Calu3 (cell line): ENCODE results near the gene ORM1. TPM values are rescaled to one million over a fixed set of nuclear protein-coding genes. Genes with fewer than 3 reads are reported as not detected.

Source experiments
- BruUV-seq: library from RNA; stranded (reverse); fragments of 400-500 nt; replicated peaks from 2 replicates; lab custom pipeline; 2021; lab: Mats Ljungman, UMichigan
- CTCF ChIA-PET: fragments of 300-600 bp; sonication (Branson Sonifier 250); formaldehyde crosslinking; loops from one replicate; lab custom pipeline; 2022; ENCODE audit warnings: antibody characterized with exemption; lab: Charles Lee
- DNase-seq: peaks from one replicate; pipeline ENCODE4 v3.0.0; 2022
- H3K27ac Mint-ChIP-seq: one replicate; pipeline ENCODE4 v1.8.0; 2022; ENCODE audit warnings: mixed read lengths; ENCODE audit not compliant: unreplicated experiment
- H3K27me3 Mint-ChIP-seq: one replicate; pipeline ENCODE4 v1.8.0; 2022; ENCODE audit warnings: mixed read lengths; ENCODE audit not compliant: unreplicated experiment
- H3K36me3 Mint-ChIP-seq: one replicate; pipeline ENCODE4 v1.8.0; 2022; ENCODE audit warnings: mild to moderate bottlenecking, moderate library complexity, mixed read lengths; ENCODE audit not compliant: insufficient read depth, unreplicated experiment
- H3K4me1 Mint-ChIP-seq: one replicate; pipeline ENCODE4 v1.8.0; 2022; ENCODE audit warnings: mild to moderate bottlenecking, low read depth, mixed read lengths; ENCODE audit not compliant: unreplicated experiment
- H3K4me3 Mint-ChIP-seq: one replicate; pipeline ENCODE4 v1.8.0; 2022; ENCODE audit warnings: mild to moderate bottlenecking, low read depth, moderate library complexity, mixed read lengths; ENCODE audit not compliant: unreplicated experiment
- H3K9me3 Mint-ChIP-seq: one replicate; pipeline ENCODE4 v1.8.0; 2022; ENCODE audit warnings: low read depth, mixed read lengths; ENCODE audit not compliant: unreplicated experiment
- intact Hi-C: fragments of 100-400 bp; cut with micrococcal nuclease; formaldehyde crosslinking; loops from one replicate; pipeline ENCODE4 v1.10.0; 2022; ENCODE audit not compliant: unreplicated experiment
- total RNA-seq: library from RNA; stranded (reverse); gene quantifications from 2 replicates; pipeline ENCODE4 v1.2.3, GENCODE V29; 2022
- TF ChIP-seq, protein P1 (sequence below): fragments of 200-600 bp; IDR thresholded peaks from one replicate; pipeline ENCODE4 v1.8.0; 2022; ENCODE audit warnings: antibody characterized with exemption; ENCODE audit not compliant: unreplicated experiment

ORM1 gene
- total RNA-seq, 1 experiment from 2014 or later, result not detected

GRCh38 chr9:114303571-114303970 is 19.3 kb upstream of the ORM1 start:
- TF ChIP-seq, protein P1, sequence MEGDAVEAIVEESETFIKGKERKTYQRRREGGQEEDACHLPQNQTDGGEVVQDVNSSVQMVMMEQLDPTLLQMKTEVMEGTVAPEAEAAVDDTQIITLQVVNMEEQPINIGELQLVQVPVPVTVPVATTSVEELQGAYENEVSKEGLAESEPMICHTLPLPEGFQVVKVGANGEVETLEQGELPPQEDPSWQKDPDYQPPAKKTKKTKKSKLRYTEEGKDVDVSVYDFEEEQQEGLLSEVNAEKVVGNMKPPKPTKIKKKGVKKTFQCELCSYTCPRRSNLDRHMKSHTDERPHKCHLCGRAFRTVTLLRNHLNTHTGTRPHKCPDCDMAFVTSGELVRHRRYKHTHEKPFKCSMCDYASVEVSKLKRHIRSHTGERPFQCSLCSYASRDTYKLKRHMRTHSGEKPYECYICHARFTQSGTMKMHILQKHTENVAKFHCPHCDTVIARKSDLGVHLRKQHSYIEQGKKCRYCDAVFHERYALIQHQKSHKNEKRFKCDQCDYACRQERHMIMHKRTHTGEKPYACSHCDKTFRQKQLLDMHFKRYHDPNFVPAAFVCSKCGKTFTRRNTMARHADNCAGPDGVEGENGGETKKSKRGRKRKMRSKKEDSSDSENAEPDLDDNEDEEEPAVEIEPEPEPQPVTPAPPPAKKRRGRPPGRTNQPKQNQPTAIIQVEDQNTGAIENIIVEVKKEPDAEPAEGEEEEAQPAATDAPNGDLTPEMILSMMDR, result no peak
- H3K36me3 Mint-ChIP-seq, result no peaks in the 10 kb centered on the region
- no peaks in the 10 kb centered on the region for H3K9me3 Mint-ChIP-seq
- no peak for DNase-seq
- CTCF ChIA-PET, result no interaction called here
- no TSS peak for BruUV-seq
- H3K27ac Mint-ChIP-seq, result no peak overlapping the region
- no peaks in the 10 kb centered on the region for H3K27me3 Mint-ChIP-seq
- no peaks in the 10 kb centered on the region for H3K4me1 Mint-ChIP-seq
- intact Hi-C loops, result no loop called here
- H3K4me3 Mint-ChIP-seq, result no peak overlapping the region

- H3K9me3 Mint-ChIP-seq, result no peaks in the 10 kb centered on the region
- TF ChIP-seq, protein P1, result no peak
- no peak overlapping the region for H3K4me3 Mint-ChIP-seq
- intact Hi-C loops, result no loop called here
- no peaks in the 10 kb centered on the region for H3K27me3 Mint-ChIP-seq
- H3K27ac Mint-ChIP-seq, result no peak overlapping the region
- H3K36me3 Mint-ChIP-seq, result no peaks in the 10 kb centered on the region
- no TSS peak for BruUV-seq
- CTCF ChIA-PET, result no interaction called here
- no peaks in the 10 kb centered on the region for H3K4me1 Mint-ChIP-seq
- DNase-seq, result no peak
Measured at GRCh38 chr9:114303977-114304376, 18.9 kb upstream of the ORM1 start.

- CTCF ChIA-PET, result interaction anchor here (0.7 to 0.9 kb wide), 2 partner anchors 15 to 567 kb away, joined by 3 read pairs; no protein-coding TSS in a partner anchor
- intact Hi-C loops, result no loop called here
- DNase-seq, result no peak
- H3K9me3 Mint-ChIP-seq, result no peaks in the 10 kb centered on the region
- no peaks in the 10 kb centered on the region for H3K27me3 Mint-ChIP-seq
- no peaks in the 10 kb centered on the region for H3K4me1 Mint-ChIP-seq
- no peaks in the 10 kb centered on the region for H3K36me3 Mint-ChIP-seq
- TF ChIP-seq, protein P1, result no peak
- no peak overlapping the region for H3K27ac Mint-ChIP-seq
- no TSS peak for BruUV-seq
- no peak overlapping the region for H3K4me3 Mint-ChIP-seq
Measured at GRCh38 chr9:114304416-114305188, 18.3 kb upstream of the ORM1 start.

DNA sequence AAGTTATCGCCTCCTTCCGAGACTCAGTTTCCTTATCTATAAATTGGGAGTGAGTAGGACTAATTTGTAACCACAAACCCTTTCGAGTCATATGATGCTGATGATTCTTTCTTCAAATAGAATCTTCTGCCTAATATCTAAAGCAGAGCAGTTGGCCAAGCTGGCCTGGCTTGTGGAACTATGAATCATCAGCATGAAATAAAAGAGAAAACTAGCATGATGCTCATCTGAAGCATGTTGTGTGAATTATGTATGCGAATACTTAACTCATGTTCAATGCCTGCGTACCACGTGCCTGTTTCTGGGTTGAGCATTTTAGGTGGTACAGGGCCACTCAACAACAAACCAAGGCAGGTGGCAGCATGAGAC is 15.0 kb upstream of the ORM1 start:
- H3K27ac Mint-ChIP-seq, result no peak overlapping the region
- H3K9me3 Mint-ChIP-seq, result no peaks in the 10 kb centered on the region
- peaks cover 5% of the 10 kb centered on the region for H3K36me3 Mint-ChIP-seq
- intact Hi-C loops, result no loop called here
- TF ChIP-seq, protein P1, result no peak
- CTCF ChIA-PET, result no interaction called here
- no peaks in the 10 kb centered on the region for H3K4me1 Mint-ChIP-seq
- no peak for DNase-seq
- no TSS peak for BruUV-seq
- H3K4me3 Mint-ChIP-seq, result no peak overlapping the region
- H3K27me3 Mint-ChIP-seq, result no peaks in the 10 kb centered on the region
